Suprapubic skin (tissue), 4 donors: ENCODE measurements around the gene CACNG7. TPM values are rescaled to one million over a fixed set of nuclear protein-coding genes. Genes with fewer than 3 reads are reported as not detected.

ENCODE experiments used
- DNase-seq, 2 donors: peaks; one replicate each; pipeline ENCODE4 v3.0.0-alpha.2; 2019; ENCODE audit warnings: low spot score in 2 of 2
- H3K27ac ChIP-seq: fragments of 200-600 bp; sonication (generic); one replicate; pipeline ENCODE4 v1.5.1; 2019
- H3K27me3 ChIP-seq: fragments of 200-600 bp; sonication (generic); one replicate; pipeline ENCODE4 v1.5.1; 2019
- H3K36me3 ChIP-seq: fragments of 200-600 bp; sonication (generic); one replicate; pipeline ENCODE4 v1.5.1; 2019
- H3K4me1 ChIP-seq: fragments of 200-600 bp; sonication (generic); one replicate; pipeline ENCODE4 v1.5.1; 2019
- H3K4me3 ChIP-seq: fragments of 200-600 bp; sonication (generic); one replicate; pipeline ENCODE4 v1.5.1; 2019; ENCODE audit warnings: mild to moderate bottlenecking
- H3K9me3 ChIP-seq: fragments of 200-600 bp; sonication (generic); one replicate; pipeline ENCODE4 v1.5.1; 2019
- EP300 ChIP-seq: sonication (generic); formaldehyde crosslinking; IDR thresholded peaks from one replicate; pipeline ENCODE4 v1.6.1; 2017; ENCODE audit warnings: antibody characterized with exemption
- POLR2A ChIP-seq, 2 donors: fragments of 450-650 bp; IDR thresholded peaks; one replicate each; pipeline ENCODE4 v1.6.1; 2017; ENCODE audit warnings: antibody characterized with exemption in 2 of 2, mild to moderate bottlenecking in 2 of 2, moderate library complexity in 2 of 2
- POLR2AphosphoS5 ChIP-seq, 3 donors: sonication (generic); formaldehyde crosslinking; IDR thresholded peaks; one replicate each; pipeline ENCODE4 v1.6.1; 2017; ENCODE audit warnings: antibody characterized with exemption in 3 of 3
- WGBS: methylation state at CpG from one replicate; pipeline ENCODE4 v1.1.5; 2018; 5-methylcytosine and 5-hydroxymethylcytosine counted together
- total RNA-seq, 4 donors: library from RNA; depleted of rRNA; stranded (reverse); fragments of >200 nt; gene quantifications; one replicate each; pipeline ENCODE4 v1.1.0, GENCODE V29; 2016
- TF ChIP-seq, protein P1 (sequence below), 2 donors: fragments of 200-600 bp in 1 of 2; fragments of 450-650 bp in 1 of 2; sonication (generic) in 1 of 2; IDR thresholded peaks; one replicate each; pipeline ENCODE4 v1.5.1; 2016 to 2019; ENCODE audit warnings: antibody characterized with exemption in 2 of 2, mild to moderate bottlenecking in 1 of 2, moderate library complexity in 1 of 2

CACNG7 gene
- total RNA-seq, 4 donors from 2014 or later = not detected

- DNase-seq = no peak
- 4% methylated on average over 10 of the region's 10 CpGs for WGBS
- no peaks in the 10 kb centered on the region for H3K9me3 ChIP-seq
- no peak for TF ChIP-seq EP300
- H3K4me1 ChIP-seq = peaks cover 10% of the 10 kb centered on the region
- H3K27me3 ChIP-seq = peaks cover 98% of the 10 kb centered on the region
- no peak overlapping the region for H3K27ac ChIP-seq
- no peak overlapping the region for H3K4me3 ChIP-seq
- no peaks in the 10 kb centered on the region for H3K36me3 ChIP-seq
These were observed 51.1 kb downstream of the CACNG7 start for GRCh38 chr19:53960187-53960586.

- no peaks in the 10 kb centered on the region for H3K36me3 ChIP-seq
- TF ChIP-seq POLR2A (IDR thresholded peaks at IDR 0.05) (no peak), EP300 (no peak), POLR2AphosphoS5 (IDR thresholded peaks at IDR 0.05) (no peak)
- TF ChIP-seq, protein P1, sequence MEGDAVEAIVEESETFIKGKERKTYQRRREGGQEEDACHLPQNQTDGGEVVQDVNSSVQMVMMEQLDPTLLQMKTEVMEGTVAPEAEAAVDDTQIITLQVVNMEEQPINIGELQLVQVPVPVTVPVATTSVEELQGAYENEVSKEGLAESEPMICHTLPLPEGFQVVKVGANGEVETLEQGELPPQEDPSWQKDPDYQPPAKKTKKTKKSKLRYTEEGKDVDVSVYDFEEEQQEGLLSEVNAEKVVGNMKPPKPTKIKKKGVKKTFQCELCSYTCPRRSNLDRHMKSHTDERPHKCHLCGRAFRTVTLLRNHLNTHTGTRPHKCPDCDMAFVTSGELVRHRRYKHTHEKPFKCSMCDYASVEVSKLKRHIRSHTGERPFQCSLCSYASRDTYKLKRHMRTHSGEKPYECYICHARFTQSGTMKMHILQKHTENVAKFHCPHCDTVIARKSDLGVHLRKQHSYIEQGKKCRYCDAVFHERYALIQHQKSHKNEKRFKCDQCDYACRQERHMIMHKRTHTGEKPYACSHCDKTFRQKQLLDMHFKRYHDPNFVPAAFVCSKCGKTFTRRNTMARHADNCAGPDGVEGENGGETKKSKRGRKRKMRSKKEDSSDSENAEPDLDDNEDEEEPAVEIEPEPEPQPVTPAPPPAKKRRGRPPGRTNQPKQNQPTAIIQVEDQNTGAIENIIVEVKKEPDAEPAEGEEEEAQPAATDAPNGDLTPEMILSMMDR (IDR thresholded peaks at IDR 0.05) = no peak
- H3K27me3 ChIP-seq = peaks cover 98% of the 10 kb centered on the region
- 6% methylated on average over 8 of the region's 8 CpGs for WGBS
- H3K4me3 ChIP-seq = no peak overlapping the region
- no peaks in the 10 kb centered on the region for H3K9me3 ChIP-seq
- no peak for DNase-seq
- H3K27ac ChIP-seq = no peak overlapping the region
- peaks cover 10% of the 10 kb centered on the region for H3K4me1 ChIP-seq
These were observed 51.8 kb downstream of the CACNG7 start for GRCh38 chr19:53960886-53961285.

GRCh38 chr19:53961523-53962356 lies 52.7 kb downstream of the CACNG7 start:
- H3K4me1 ChIP-seq = peaks cover 10% of the 10 kb centered on the region

GRCh38 chr19:53962887-53963431 lies 53.9 kb downstream of the CACNG7 start, which contains the start of gene CACNG8:
Gene CACNG8 (plus strand): TSS chr19:53962937.
- no peak within 1 kb of the TSS for H3K27ac ChIP-seq
- peaks cover 90% of the 10 kb centered on the region for H3K27me3 ChIP-seq
- no peak within 1 kb of the TSS for H3K4me3 ChIP-seq
- TF ChIP-seq POLR2AphosphoS5 (IDR thresholded peaks at IDR 0.05) (no peak), POLR2A (IDR thresholded peaks at IDR 0.05) (no peak), EP300 (no peak)
- TF ChIP-seq, protein P1 (IDR thresholded peaks at IDR 0.05) = no peak
- no peaks in the 10 kb centered on the region for H3K9me3 ChIP-seq
- peaks cover 10% of the 10 kb centered on the region for H3K4me1 ChIP-seq
- WGBS = 0% methylated on average over 7 of the region's 55 CpGs
- DNase-seq = no peak
- no peaks in the 10 kb centered on the region for H3K36me3 ChIP-seq

More at GRCh38 chr19:53961523-53962356, 52.7 kb downstream of the CACNG7 start:
- no peak for DNase-seq
- TF ChIP-seq, protein P1 (IDR thresholded peaks at IDR 0.05) = no peak
- TF ChIP-seq EP300 = no peak
- TF ChIP-seq POLR2A (IDR thresholded peaks at IDR 0.05) = no peak
- no peak for TF ChIP-seq POLR2AphosphoS5 (IDR thresholded peaks at IDR 0.05)
- Histone ChIP-seq H3K36me3 (no peaks in the 10 kb centered on the region), H3K4me3 (no peak overlapping the region), H3K9me3 (no peaks in the 10 kb centered on the region), H3K27me3 (peaks cover 95% of the 10 kb centered on the region), H3K27ac (no peak overlapping the region)
- 3% methylated on average over 31 of the region's 32 CpGs for WGBS

- H3K9me3 ChIP-seq = no peaks in the 10 kb centered on the region
- TF ChIP-seq POLR2AphosphoS5 (IDR thresholded peaks at IDR 0.05) = no peak
- TF ChIP-seq EP300 = no peak
- TF ChIP-seq, protein P1 (IDR thresholded peaks at IDR 0.05) = no peak
- no peak for TF ChIP-seq POLR2A (IDR thresholded peaks at IDR 0.05)
- H3K36me3 ChIP-seq = no peaks in the 10 kb centered on the region
- no peak for DNase-seq
- peaks cover 74% of the 10 kb centered on the region for H3K27me3 ChIP-seq
- WGBS = 68% methylated on average over 11 of the region's 11 CpGs
- H3K27ac ChIP-seq = no peak overlapping the region
- no peak overlapping the region for H3K4me3 ChIP-seq
- peaks cover 10% of the 10 kb centered on the region for H3K4me1 ChIP-seq
These were observed 56.0 kb downstream of the CACNG7 start for GRCh38 chr19:53965091-53965490.
